ENCODE data around the gene GRIK2.
"Not testable (repeated sequence)": the region's sequence is repeated elsewhere in the genome, so short reads cannot be mapped to it uniquely, and the experiment has no call there.

Gene GRIK2

DNA sequence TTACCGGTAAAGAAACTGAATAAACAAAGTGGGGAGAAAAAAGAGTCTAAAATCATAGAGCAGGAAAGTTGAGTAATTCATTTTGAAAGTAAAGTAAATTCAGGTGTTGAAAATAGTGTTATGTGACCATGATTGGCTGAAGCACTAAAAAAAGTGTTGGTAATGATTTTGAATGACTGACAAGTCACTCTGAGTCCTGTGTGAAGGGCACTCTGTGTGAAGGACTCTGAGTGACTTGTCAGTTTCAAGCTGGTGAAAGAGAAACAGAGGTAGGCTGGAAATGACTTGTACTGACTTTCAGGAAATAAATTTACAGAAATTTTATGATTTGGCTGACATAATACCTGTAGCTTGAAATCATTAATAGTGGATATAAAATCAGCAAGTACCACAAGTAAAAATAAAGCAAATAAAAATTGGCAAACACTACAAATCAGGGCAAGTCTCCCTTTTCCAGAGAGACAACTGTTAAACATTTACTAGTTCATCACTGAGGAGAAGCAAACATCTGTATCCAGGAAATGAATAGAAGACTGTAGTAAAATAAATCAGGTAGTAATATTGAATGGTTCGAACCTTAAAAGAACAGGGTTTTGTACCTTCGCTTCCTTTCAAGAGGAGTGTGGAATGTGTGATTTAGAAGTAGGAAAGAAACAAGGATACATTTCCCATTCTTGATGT lies 630.6 kb downstream of the GRIK2 start:
- DNase-seq (ENCODE audit: low spot score): no peak

DNA sequence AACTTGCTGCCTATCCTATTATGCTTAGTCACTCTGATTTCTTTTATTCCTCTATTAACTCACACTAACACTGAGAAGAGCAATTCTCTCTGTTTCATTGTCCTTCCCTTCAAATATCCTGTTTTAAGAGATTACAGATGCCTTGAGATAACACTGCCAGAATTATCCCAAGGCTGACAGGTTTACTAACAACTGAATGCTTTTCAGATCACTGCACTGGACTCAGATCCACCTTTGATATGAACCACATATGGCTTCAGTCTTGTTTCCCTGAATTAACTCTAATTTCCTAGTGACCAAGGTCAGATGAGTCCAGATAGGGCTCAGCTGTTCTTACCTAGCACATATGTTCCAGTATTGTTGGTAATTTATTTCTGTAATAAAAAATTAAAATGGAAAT lies 633.1 kb downstream of the GRIK2 start:
- no peak for DNase-seq (ENCODE audit: low spot score)

DNA sequence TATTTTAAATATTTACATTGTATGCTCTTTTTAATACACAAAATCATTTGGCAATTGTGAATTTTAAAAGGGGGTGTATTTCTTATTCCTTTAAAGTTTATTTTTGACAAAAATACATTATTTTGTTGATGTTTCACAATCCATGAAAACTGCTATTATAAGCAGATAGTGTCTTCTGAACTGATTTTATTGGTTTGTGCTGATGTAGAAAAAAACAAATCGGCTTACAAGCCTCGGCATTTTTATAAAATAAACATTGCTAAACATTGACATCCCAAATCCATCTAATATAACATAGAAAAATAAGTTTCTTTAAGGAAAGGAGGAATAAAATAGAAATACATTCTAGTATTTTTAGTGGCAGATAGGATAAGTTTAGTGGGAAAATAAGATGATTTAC lies 634.7 kb downstream of the GRIK2 start:
- no peak for DNase-seq (ENCODE audit: low spot score)

DNA sequence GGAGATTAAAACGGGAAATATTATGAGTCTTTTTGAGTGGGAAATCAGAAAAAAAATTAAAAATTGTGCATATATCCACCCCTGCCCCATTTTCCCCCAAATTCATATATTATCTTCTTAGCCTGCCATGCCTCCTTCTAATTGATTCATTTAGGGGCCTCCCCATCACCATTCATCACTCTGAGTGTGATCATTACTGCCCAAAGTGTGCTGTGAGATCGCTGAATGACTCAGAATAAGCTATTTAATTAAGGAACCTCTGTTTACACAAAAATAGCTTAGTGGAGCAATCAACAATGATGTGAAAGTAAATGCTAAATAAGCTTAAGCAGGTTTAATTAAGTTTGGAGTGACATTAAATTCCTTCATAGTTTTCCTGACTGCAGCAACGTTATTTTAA lies 645.5 kb downstream of the GRIK2 start:
- no peak for DNase-seq (ENCODE audit: low spot score)

DNA sequence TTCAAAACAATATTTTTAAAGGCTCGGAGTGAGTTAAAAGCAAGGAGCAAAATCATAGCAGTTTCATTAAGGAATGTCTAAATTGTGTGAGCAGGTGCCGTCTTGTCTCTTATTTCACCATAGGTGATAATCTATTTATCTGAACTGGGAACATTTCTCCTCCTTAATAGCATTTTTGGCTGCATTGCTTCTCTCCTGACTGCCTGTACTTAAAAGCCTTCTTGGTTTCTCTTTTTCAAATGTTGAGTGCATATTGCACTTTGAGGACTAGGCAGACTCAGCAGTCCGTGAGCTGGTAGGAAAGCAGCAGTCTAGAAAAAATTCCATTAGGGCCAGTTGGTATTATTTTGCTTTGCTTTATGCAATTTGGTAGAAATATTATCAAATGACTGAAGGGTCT lies 645.9 kb downstream of the GRIK2 start:
- DNase-seq (ENCODE audit: low spot score): no peak

DNA sequence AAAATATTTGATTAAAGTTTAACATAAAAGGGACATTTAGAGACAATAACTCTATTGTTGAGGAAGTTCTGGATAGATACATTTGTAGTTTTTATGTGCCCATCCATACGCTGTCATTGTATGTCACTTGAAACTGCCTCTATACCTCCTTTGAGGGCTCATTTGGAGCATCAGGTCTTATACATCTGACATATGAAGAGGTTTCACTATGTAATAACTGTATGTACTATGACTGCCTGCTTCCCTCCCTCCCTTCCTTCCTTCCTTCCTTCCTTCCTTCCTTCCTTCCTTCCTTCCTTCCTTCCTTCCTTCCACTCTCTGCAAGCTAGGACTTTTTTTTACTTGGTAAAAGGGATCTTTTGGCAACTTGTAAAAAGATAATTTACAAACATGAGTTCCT lies 657.5 kb downstream of the GRIK2 start:
- no peak for DNase-seq (ENCODE audit: low spot score)

DNA sequence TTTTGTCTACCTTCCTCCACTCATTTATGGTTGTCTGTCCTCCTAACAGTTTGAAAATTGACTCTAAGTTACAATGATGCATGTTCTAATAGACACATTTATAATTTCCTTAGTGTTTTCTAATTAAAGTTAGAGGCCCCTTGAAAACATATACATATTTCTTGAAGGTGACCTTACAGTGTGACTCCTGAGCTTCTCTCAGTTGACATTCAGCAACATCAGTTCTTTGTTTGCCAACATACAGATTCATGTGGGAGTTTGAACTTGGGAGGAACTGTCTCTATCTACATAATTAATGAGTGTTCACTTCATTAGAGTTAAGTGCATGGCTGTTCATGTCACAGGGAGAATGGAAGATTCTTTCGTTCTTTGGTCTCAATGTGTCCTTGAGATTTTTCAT lies 658.2 kb downstream of the GRIK2 start:
- DNase-seq (ENCODE audit: low spot score): no peak

DNA sequence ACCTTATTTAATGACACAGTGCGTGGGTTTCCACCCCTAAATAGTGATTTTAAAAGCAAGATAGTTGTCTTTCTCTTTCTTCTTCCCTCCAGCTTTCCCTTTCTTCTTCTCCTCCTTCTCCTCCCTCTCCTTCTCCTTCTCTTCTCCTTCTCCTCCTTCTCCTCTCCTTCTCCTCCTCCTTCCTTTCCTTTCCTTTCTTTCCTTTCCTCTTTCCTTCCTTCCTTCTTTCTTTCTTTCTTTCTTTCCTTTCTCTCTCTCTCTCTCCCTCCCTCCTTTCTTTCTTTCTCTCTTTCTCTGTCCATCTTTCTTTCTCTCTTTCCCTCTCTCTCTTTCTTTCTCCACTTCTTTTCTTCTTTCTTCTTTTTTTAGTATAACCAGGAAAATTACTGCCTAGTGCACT lies 670.6 kb downstream of the GRIK2 start:
- no peak for DNase-seq (ENCODE audit: low spot score)

DNA sequence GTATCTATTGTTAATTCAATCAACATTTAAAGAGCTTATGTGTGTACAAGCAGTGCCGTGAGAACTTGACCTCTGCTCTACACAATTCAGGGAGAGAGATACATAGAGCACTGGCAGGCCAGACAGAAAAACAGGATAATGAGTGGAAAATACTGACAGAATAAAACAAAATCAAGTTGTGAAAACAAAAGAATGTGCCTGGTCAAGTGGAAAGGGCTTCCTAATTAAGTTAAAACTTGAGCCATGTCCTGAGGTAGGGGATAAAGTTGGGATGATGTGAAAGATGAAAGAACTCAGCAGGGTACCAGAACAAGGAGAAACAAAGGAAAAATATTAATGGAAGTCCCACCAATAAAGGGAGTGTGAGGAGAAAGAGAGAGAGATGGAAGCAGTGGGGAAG lies 672.8 kb downstream of the GRIK2 start:
- DNase-seq (ENCODE audit: low spot score): no peak

DNA sequence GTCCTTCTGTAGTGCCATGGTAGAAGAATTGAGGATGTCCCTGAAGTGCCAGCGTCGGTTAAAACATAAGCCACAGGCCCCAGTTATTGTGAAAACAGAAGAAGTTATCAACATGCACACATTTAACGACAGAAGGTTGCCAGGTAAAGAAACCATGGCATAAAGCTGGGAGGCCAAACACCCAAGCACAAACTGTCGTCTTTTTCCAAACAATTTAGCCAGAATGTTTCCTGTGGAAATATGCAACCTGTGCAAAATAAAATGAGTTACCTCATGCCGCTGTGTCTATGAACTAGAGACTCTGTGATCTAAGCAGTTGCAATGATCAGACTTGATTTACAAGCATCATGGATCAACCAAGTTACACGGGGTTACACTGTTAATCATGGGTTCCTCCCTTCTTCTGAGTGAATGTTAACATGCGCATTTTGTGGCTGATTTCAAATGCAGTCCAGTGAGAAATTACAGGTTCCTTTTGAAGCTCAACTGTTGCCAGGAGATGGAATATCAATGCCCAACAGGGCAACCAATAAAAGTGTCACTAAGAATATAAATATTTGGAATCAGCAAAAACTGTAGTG lies 674.9 kb downstream of the GRIK2 start:
- DNase-seq (ENCODE audit: low spot score): no peak

DNA sequence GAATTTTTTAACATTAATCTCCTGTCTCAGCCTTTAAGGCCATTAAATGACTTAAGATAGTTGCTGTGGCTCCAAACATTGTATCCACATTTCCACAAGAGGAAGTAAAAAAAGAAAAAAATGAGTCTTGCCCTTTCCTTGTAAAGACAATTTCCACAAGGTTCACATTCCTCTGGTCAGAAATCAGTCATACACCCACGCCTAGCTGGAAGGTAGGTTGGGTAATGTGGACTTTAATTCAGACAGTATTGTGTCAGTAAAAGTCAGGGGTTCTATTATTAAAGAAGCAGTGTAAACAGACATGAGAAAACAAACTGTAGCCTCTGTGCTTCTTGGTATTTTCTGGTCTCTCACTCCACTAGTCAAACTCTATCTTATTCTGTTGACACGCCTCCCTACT lies 682.0 kb downstream of the GRIK2 start:
- no peak for DNase-seq (ENCODE audit: low spot score)

DNA sequence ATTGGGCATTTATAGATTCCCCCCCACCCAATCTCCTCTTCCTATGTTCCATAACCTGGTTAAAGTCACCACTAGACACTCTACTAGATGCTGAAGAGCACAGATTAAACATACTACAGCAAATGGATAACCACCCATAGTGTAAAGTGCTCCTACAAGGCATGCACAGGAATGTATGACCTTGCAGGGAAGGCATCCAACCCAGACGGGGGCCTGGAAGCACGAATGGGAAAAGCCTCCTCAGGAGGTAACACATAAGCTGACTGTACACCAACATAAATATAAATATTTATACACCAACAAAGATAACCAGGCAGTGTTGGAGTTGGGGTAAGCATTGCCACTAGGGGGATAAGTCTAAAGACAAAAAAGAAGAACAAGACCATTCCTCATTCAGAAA lies 691.7 kb downstream of the GRIK2 start:
- no peak for DNase-seq (ENCODE audit: low spot score)

DNA sequence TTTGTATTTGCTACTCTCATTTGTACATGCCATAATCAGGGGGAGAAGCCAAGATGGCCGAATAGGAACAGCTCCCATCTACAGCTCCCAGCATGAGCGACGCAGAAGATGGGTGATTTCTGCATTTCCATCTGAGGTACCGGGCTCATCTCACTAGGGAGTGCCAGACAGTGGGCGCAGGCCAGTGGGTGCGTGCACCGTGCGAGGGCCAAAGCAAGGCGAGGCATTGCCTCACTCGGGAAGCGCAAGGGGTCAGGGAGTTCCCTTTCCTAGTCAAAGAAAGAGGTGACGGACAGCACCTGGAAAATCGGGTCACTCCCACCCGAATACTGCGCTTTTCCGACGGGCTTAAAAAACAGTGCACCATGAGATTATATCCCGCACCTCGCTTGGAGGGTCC lies 694.7 kb downstream of the GRIK2 start:
- DNase-seq (ENCODE audit: low spot score): not testable (repeated sequence)

DNA sequence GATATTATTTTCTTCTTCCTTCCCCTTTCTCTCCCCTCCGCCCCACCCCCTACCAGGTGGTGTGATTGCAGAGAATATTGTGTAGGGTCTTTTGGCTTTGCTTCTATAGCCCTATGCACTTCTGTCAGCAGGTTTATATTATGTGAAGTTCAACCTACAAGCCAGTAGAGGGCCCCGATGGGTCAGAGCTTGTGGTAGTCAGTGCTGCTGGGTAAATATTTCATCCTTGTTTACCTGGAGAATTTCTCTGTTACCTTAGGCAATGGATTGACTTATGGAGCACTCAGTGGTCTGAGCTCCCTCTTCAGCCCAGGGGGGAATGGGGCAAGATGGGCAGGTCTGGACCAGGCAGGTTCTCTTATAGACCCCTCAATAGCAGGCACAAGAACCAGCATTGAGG lies 720.9 kb downstream of the GRIK2 start:
- no peak for DNase-seq (ENCODE audit: low spot score)

DNA sequence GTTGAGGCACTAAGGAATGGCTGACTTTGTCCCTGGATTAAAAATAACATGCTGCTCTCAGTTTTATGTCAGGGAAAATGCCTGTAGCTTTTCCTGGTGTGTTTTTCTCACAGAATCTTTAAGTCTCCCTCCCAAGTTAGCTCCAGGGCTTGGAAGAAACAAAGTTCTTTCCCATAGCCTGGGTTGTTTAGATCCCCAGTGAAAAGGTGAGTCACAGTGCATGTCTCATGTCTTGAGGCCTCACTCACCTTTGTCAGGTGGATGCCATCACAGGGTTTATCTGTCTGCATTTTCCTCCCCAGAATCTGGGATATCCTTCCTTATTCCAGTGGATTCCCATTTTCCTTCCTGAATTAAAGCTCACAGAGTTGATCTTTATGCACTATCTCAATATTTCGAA lies 722.4 kb downstream of the GRIK2 start:
- DNase-seq (ENCODE audit: low spot score): no peak

DNA sequence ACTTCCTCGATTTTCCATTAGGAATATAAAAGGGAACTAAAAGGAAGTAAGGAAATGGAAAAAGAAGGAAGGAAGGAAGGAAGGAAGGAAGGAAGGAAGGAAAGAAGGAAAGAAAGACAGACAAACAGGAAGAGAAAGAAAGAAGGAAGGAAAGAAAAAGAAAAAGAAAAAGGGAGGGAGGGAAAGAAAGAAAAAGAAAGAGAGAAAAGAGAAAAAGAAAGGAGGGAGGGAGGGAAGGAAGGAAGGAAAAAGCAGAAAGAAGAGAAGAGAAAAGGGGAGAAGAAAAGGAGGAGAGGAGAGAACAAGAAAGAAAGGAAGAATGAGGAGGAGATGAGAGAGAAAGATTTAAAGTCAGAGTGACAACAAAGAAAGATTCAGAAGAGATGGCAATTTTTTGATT lies 724.5 kb downstream of the GRIK2 start:
- DNase-seq (ENCODE audit: low spot score): no peak
